Measurements from ENCODE around the gene TJP3.

The TJP3 gene

GRCh38 chr19:3670796-3671679, 37.1 kb upstream of the TJP3 start:
- DNase-seq, result peak; percentile 86 to 93

- peak; percentile 48 to 72 for DNase-seq
These were observed 36.3 kb upstream of the TJP3 start for GRCh38 chr19:3671680-3672574.

DNA sequence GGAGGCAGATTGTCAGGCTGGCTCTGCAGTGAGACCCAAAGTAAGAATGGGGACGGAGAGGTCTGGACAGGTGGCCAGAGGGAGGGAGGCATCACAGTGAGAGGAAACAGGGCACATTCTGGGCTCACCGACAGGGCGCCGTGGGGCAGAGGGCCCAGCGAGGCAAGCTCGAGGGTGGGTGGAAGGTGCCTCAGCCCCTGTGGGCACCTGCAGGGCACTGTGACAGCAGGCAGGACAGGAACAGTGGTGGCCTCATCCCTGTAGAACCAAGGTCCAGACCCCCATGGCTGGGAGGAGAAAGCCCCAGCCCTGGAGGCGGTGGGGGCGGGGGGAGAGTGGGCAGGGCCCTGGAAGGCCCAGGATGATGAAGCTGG, 35.6 kb upstream of the TJP3 start:
- no peak for DNase-seq

- peak; percentile 24 to 29 for DNase-seq
These were observed 35.2 kb upstream of the TJP3 start for GRCh38 chr19:3672993-3673392.

- DNase-seq, result peak; percentile 91
These were observed 34.4 kb upstream of the TJP3 start for GRCh38 chr19:3673506-3674439.

DNA sequence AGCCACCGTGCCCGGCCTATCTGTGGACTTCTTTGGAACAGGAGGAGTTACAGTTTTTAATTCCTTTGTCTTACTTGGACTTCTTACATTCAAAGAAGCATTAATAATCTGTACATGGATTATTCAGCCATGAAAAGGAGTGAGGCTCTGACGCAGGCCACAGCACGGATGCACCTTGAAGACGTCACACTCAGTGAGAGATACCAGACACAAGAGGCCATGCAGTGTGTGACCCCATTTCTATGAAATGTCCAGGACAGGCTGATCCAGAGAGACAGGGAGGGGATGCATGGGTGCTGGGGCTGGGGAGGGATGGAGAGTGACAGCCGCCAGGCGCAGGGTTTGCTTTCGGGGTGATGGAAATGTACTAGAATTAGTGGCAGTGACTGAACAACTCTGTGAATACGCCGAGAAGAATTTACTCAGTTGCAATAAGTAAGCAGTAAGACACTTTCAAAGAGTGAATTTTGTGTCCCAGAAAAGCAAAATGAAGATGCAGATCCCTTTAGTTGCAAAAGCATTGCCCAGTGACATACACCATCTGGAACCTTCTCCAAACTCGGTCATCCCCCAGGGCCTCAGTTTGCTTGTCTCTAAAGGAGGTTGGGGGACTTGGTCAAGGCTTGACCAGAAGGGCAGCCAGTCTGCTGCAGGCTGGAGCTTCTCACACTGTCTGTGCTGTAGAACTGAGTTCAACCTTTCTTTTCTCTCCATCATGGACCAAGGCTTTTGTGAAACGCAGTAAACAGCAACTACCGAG, 33.2 kb upstream of the TJP3 start:
- DNase-seq, result no peak

- DNase-seq, result no peak
These were observed 30.0 kb upstream of the TJP3 start for GRCh38 chr19:3678188-3678587.

GRCh38 chr19:3679138-3679537, 29.0 kb upstream of the TJP3 start:
- no peak for DNase-seq

- no peak for DNase-seq
These were observed 28.6 kb upstream of the TJP3 start for GRCh38 chr19:3679581-3679980.

- no peak for DNase-seq
These were observed 27.2 kb upstream of the TJP3 start for GRCh38 chr19:3680939-3681338.

- DNase-seq, result no peak
These were observed 25.9 kb upstream of the TJP3 start for GRCh38 chr19:3682286-3682685.

DNA sequence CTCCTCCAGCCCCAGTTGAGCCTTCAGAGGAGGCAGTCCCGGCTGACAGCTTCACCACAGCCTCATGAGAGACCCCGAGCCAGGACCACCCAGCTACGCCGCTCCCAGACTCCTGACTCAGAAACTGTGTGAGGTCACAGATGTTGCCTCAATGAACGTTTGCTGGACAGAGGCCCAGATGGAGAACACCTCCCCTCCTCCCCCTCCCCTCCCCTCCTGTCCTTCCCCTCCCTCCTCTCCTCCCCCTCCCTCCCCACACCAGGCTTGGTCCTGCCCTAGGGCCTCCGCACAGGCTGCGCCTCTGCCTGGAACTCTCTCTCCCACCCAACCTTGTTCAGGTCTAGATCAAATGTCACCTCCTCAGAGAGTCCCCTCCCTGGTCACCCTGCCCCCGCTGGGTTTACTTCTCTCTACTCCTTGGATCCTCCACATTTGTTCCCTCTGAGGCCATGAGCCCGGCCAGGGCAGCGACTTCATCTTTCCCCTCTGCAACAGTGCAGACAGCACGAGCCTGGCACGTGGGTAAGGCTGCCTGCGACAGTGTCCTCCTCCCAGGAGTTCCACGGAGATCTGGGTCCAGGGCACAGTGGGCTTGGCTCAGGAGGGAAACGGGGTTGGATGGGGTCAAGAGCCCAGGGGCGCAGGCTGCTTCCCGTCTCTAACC, 25.3 kb upstream of the TJP3 start:
- no peak for DNase-seq

DNA sequence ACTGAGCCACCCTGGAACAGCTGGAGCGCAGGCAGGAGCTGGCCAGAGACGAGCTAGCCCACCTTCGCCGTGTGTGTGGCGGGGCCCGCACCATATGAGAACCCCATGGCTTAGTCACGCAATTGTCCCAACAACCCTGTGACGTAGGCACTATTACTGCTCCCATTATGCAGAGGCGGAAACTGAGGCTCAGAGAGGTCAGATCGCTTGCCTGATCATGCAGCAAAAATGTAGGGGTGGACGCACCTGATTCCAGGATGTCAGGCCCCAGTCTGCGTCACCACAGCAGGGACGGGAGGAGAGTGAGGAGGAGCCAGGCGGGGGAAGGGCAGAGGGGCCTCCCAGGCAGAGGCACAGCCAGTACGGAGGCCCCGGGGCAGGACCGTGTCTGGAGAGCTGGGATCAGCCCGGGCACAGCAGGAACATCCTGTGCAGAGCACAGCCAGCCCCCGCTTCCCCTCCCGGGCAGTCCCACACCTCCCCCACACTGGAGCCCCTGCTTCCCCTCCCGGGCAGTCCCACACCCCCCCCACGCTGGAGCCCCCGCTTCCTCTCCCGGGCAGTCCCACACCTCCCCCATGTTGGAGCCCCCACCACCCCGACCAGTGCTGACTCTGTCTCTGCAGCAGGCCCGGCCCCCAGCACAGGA, 24.7 kb upstream of the TJP3 start:
- no peak for DNase-seq

DNA sequence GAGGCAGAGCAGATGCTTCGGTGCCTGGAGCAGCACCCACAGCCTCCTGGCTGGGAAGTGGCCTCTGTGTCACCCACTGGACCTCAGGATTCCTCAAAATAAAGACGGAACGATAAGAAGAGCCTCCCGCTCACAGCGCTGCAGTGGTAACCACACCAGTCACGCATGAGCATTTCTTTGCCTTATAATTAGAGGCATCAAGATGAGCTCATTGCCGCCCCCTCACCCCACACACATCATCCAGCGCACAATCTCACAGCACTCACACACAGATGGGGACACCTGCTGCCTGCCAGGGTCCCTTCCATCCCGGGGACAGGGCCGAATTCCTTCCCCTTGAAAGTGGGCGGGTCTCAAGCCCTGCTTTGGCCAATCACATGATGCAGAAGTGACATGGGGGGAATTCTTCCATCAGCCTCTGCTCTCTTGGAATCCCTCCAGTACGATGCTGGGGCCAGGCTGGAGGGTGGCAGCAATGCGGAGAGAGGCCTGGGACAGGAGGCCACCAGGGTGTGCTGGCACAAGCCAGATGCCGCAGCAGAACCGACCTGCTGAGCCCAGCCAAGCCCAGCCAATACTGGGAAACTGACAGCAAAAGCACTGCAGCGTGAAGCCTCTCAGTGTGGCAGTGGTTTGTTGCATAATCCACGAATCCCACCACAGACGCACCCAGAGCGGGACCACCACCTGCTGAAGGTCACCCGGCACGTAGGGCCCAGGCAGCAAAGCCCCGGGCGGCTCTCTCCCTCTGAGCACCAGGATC, 23.9 kb upstream of the TJP3 start:
- peak; percentile 49 to 76 for DNase-seq

GRCh38 chr19:3684817-3685410, 23.3 kb upstream of the TJP3 start:
- no peak for DNase-seq

GRCh38 chr19:3687393-3687773, 20.8 kb upstream of the TJP3 start:
- no peak for DNase-seq

DNA sequence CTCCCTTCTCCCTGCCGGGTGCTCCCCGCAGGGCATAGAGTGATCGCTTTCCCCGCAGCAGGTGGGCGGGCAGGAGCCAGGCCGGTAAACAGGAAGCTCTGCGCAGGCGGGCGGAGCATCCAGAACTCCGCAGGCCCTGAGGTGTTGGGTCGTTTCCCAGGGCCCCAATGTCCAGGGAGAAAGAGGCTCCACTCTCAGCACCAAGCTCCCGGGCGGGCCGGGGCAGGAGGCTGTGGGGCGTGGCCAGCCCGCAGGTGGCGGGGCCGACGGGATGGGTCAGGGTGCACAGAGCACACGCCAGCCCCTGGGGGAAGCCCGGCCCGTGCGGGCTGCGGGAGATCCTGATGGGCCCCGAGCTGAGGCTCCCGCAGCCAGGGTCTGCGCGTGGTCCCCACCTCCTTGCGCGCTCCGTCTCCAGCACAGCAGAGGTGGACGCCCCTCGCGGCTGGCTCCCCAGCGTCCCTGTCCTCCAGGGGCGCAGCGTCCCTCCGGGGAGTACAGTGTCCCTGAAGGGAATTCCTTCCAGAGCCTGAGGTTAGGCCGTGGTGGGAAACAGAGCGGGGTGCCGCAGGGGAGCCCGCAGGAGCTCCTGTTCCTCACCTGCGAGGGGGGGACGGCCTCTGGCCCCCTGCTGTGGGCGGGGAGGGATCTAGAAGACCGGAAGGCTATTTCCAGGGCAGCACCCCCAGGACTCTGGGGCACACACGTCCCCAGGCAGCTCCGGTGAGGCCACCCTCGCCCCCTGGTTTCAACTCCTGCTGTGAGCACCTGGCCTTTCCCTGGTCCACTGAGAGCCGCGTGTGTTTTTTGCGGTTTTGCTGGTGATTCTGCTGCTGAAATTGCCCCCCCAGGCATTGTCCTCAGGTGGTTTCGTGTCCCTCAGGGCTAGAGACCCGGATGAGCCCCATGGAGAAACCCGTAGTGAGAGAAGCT, 20.1 kb upstream of the TJP3 start:
- DNase-seq, result no peak

GRCh38 chr19:3690551-3691371, 17.4 kb upstream of the TJP3 start:
- DNase-seq, result peak; percentile 71 to 77
